SU-DHL-6 (cell line): ENCODE measurements around the gene TBK1.

Experiments used
- H2AFZ ChIP-seq: fragments of 200-600 bp; sonication (generic); 2 replicates; pipeline ENCODE4 v1.6.1; 2014; ENCODE audit warnings: low read depth, mild to moderate bottlenecking, moderate library complexity, mixed read lengths, antibody characterized with exemption, low read length; ENCODE audit not compliant: severe bottlenecking
- H3F3A ChIP-seq: fragments of 200-600 bp; shearing (Covaris generic); 2 replicates; pipeline ENCODE4 v1.6.0; 2016; ENCODE audit warnings: antibody characterized with exemption, mild to moderate bottlenecking; ENCODE audit not compliant: insufficient read depth
- H3K27ac ChIP-seq: fragments of 200-600 bp; sonication (generic); 2 replicates; pipeline ENCODE4 v1.5.1; 2016; ENCODE audit warnings: low read depth, mild to moderate bottlenecking, low read length, moderate library complexity, mixed read lengths
- H3K27me3 ChIP-seq: fragments of 200-600 bp; sonication (generic), shearing (Covaris generic); 2 replicates; pipeline ENCODE4 v1.6.0; 2014; ENCODE audit warnings: mild to moderate bottlenecking, low read length
- H3K36me3 ChIP-seq: fragments of 200-600 bp; sonication (generic); 2 replicates; pipeline ENCODE4 v1.6.1; 2014; ENCODE audit warnings: mild to moderate bottlenecking, low read length, mixed read lengths
- H3K4me2 ChIP-seq: fragments of 300-600, 200-600 bp; shearing (Covaris generic), sonication (generic); 2 replicates; pipeline ENCODE4 v1.6.0; 2014; ENCODE audit warnings: low read length, low read depth, mild to moderate bottlenecking; ENCODE audit not compliant: poor library complexity, severe bottlenecking
- H3K4me3 ChIP-seq: fragments of 200-600 bp; sonication (generic); 2 replicates; pipeline ENCODE4 v1.5.1; 2014; ENCODE audit warnings: antibody characterized with exemption, low read length, mild to moderate bottlenecking, mixed read lengths; ENCODE audit not compliant: insufficient read depth, poor library complexity, severe bottlenecking
- H3K79me2 ChIP-seq: fragments of 200-600 bp; sonication (generic); 2 replicates; pipeline ENCODE4 v1.6.1; 2014; ENCODE audit warnings: mild to moderate bottlenecking, low read length, moderate library complexity; ENCODE audit not compliant: insufficient read depth
- H3K9ac ChIP-seq: fragments of 200-600 bp; sonication (generic); 2 replicates; pipeline ENCODE4 v1.7.0; 2014; ENCODE audit warnings: mild to moderate bottlenecking, low read length
- H3K9me2 ChIP-seq: fragments of 200-600 bp; sonication (generic); replicated peaks from 2 replicates; pipeline ENCODE4 v1.6.1; 2014; ENCODE audit warnings: low read length; ENCODE audit not compliant: insufficient read depth
- H3K9me3 ChIP-seq: fragments of 200-600 bp; sonication (generic); 2 replicates; pipeline ENCODE4 v1.6.1; 2014; ENCODE audit warnings: low read length, mixed read lengths; ENCODE audit not compliant: insufficient read depth
- H4K20me1 ChIP-seq: fragments of 200-600 bp; sonication (generic); 2 replicates; pipeline ENCODE4 v1.6.1; 2014; ENCODE audit warnings: low read depth, mild to moderate bottlenecking, antibody characterized with exemption, low read length, moderate library complexity, mixed read lengths
- CTCF ChIP-seq: fragments of 200-600 bp; sonication (generic); IDR thresholded peaks from one replicate; pipeline ENCODE4 v1.5.1; 2017; ENCODE audit warnings: antibody characterized with exemption, mild to moderate bottlenecking, low read length, moderate library complexity; ENCODE audit not compliant: insufficient read depth, poor library complexity, severe bottlenecking
- EZH2phosphoT487 ChIP-seq: fragments of 200-600 bp; sonication (generic), shearing (Covaris generic); conservative IDR thresholded peaks from 2 replicates; pipeline ENCODE4 v1.6.1; 2018; ENCODE audit warnings: mild to moderate bottlenecking, antibody characterized with exemption, low read length, moderate library complexity, mixed read lengths

TBK1 gene

GRCh38 chr12:64427988-64428387 lies 23.9 kb upstream of the TBK1 start:
- Histone ChIP-seq H3K4me2 (no peak overlapping the region), H4K20me1 (no peaks in the 10 kb centered on the region), H3K27ac (no peak overlapping the region), H3F3A (no peaks in the 10 kb centered on the region), H3K36me3 (peaks cover 71% of the 10 kb centered on the region), H2AFZ (no peak overlapping the region), H3K27me3 (no peaks in the 10 kb centered on the region), H3K9me2 (no peaks in the 10 kb centered on the region), H3K9me3 (no peaks in the 10 kb centered on the region), H3K4me3 (no peak overlapping the region), H3K9ac (no peak overlapping the region), H3K79me2 (no peaks in the 10 kb centered on the region)
- TF ChIP-seq CTCF (no peak), EZH2phosphoT487 (no peak)

- Histone ChIP-seq H4K20me1 (no peaks in the 10 kb centered on the region), H3K9me3 (no peaks in the 10 kb centered on the region), H3K4me3 (no peak overlapping the region), H2AFZ (no peak overlapping the region), H3K36me3 (peaks cover 71% of the 10 kb centered on the region), H3K27me3 (no peaks in the 10 kb centered on the region), H3K79me2 (no peaks in the 10 kb centered on the region), H3K27ac (no peak overlapping the region), H3F3A (no peaks in the 10 kb centered on the region), H3K9me2 (no peaks in the 10 kb centered on the region), H3K4me2 (no peak overlapping the region), H3K9ac (no peak overlapping the region)
- TF ChIP-seq EZH2phosphoT487 = no peak
These were observed 23.0 kb upstream of the TBK1 start for GRCh38 chr12:64428956-64429355.

GRCh38 chr12:64430886-64431285 lies 21.0 kb upstream of the TBK1 start:
- H3K9me3 ChIP-seq = no peaks in the 10 kb centered on the region
- H3K9ac ChIP-seq = no peak overlapping the region
- no peak overlapping the region for H3K27ac ChIP-seq
- no peak overlapping the region for H2AFZ ChIP-seq
- peaks cover 67% of the 10 kb centered on the region for H3K36me3 ChIP-seq
- no peaks in the 10 kb centered on the region for H3K27me3 ChIP-seq
- H3K4me3 ChIP-seq = no peak overlapping the region
- H3K9me2 ChIP-seq = no peaks in the 10 kb centered on the region
- H3K79me2 ChIP-seq = no peaks in the 10 kb centered on the region
- H3K4me2 ChIP-seq = no peak overlapping the region
- no peaks in the 10 kb centered on the region for H4K20me1 ChIP-seq
- TF ChIP-seq EZH2phosphoT487 (no peak), CTCF (no peak)
- no peaks in the 10 kb centered on the region for H3F3A ChIP-seq

- Histone ChIP-seq H3K4me3 (no peak overlapping the region), H3K9ac (no peak overlapping the region), H3F3A (no peaks in the 10 kb centered on the region), H3K79me2 (no peaks in the 10 kb centered on the region), H3K27me3 (no peaks in the 10 kb centered on the region), H3K27ac (no peak overlapping the region), H3K36me3 (peaks cover 63% of the 10 kb centered on the region), H3K9me3 (no peaks in the 10 kb centered on the region), H3K4me2 (no peak overlapping the region), H4K20me1 (no peaks in the 10 kb centered on the region), H3K9me2 (no peaks in the 10 kb centered on the region), H2AFZ (no peak overlapping the region)
- TF ChIP-seq EZH2phosphoT487 (no peak), CTCF (no peak)
These were observed 20.1 kb upstream of the TBK1 start for GRCh38 chr12:64431791-64432190.
